H1 (cell line): Measurements from ENCODE around the gene NID1. TPM values are rescaled to one million over a fixed set of nuclear protein-coding genes. Genes with fewer than 3 reads are reported as not detected.
A peak's percentile ranks its signal among the peaks of the same experiment; 100 is the strongest.

ENCODE experiments used
- CREB1 ChIP-seq: IDR thresholded peaks from 2 replicates; pipeline ENCODE4 v1.6.1; 2012; ENCODE audit warnings: inconsistent platforms
- CTBP2 ChIP-seq: IDR thresholded peaks from 2 replicates; pipeline ENCODE4 v1.7.0; 2011; ENCODE audit warnings: borderline replicate concordance, mild to moderate bottlenecking, moderate library complexity, mixed read lengths, low read length; ENCODE audit not compliant: insufficient read depth, insufficient read length
- EP300 ChIP-seq, 2 experiments: IDR thresholded peaks; 1 replicate in 1 of 2; 2 replicates in 1 of 2; pipeline ENCODE4 v1.6.1; 2011 to 2012; ENCODE audit warnings: low read depth in 2 of 2, low read length in 2 of 2, mild to moderate bottlenecking in 2 of 2, borderline replicate concordance in 1 of 2, inconsistent platforms in 1 of 2, moderate library complexity in 1 of 2
- EZH2 ChIP-seq: fragments of 200-600 bp; sonication (generic); IDR thresholded peaks from 2 replicates; pipeline ENCODE4 v1.7.1; 2012; ENCODE audit warnings: low read depth, mild to moderate bottlenecking, moderate library complexity, low read length, inconsistent platforms; ENCODE audit not compliant: severe bottlenecking
- HDAC6 ChIP-seq: IDR thresholded peaks from one replicate; pipeline ENCODE4 v1.7.1; 2012; ENCODE audit warnings: low read depth, mild to moderate bottlenecking, inconsistent platforms, low read length, moderate library complexity
- JUN ChIP-seq: IDR thresholded peaks from 2 replicates; pipeline ENCODE4 v1.6.1; 2011; ENCODE audit warnings: low read depth, mild to moderate bottlenecking, improper control_type of control experiment, low read length
- KDM4A ChIP-seq: IDR thresholded peaks from one replicate; pipeline ENCODE4 v1.7.1; 2012; ENCODE audit warnings: low read depth, mild to moderate bottlenecking, moderate library complexity, low read length, inconsistent platforms; ENCODE audit not compliant: severe bottlenecking
- PHF8 ChIP-seq: fragments of 200-600 bp; sonication (generic); conservative IDR thresholded peaks from 2 replicates; pipeline ENCODE4 v1.7.1; 2012; ENCODE audit warnings: low read depth, mild to moderate bottlenecking, inconsistent platforms, low read length, moderate library complexity
- POLR2A ChIP-seq, 2 experiments: IDR thresholded peaks; 1 replicate in 1 of 2; 2 replicates in 1 of 2; pipeline ENCODE4 v1.6.1; 2011; ENCODE audit warnings: low read depth in 2 of 2, low read length in 2 of 2, mild to moderate bottlenecking in 2 of 2; ENCODE audit errors: control extremely low read depth in 1 of 2
- POLR2AphosphoS5 ChIP-seq: IDR thresholded peaks from 2 replicates; pipeline ENCODE4 v1.6.1; 2011; ENCODE audit warnings: low read depth, low read length
- RBBP5 ChIP-seq: IDR thresholded peaks from 2 replicates; pipeline ENCODE4 v1.7.1; 2012; ENCODE audit warnings: low read depth, mild to moderate bottlenecking, inconsistent platforms, low read length, moderate library complexity, borderline replicate concordance
- SIN3A ChIP-seq, 2 experiments: IDR thresholded peaks in 1 of 2; conservative IDR thresholded peaks in 1 of 2; 2 replicates each; pipeline ENCODE4 v1.6.1; 2011 to 2012; ENCODE audit warnings: low read length in 2 of 2, improper control_type of control experiment in 1 of 2, low read depth in 1 of 2, mild to moderate bottlenecking in 1 of 2
- SP1 ChIP-seq: IDR thresholded peaks from 2 replicates; pipeline ENCODE4 v1.6.1; 2011; ENCODE audit warnings: low read depth, low read length
- SP4 ChIP-seq: IDR thresholded peaks from 2 replicates; pipeline ENCODE4 v1.6.1; 2012; ENCODE audit warnings: low read length, inconsistent platforms
- TAF1 ChIP-seq: IDR thresholded peaks from 2 replicates; pipeline ENCODE4 v1.6.1; 2011; ENCODE audit warnings: mild to moderate bottlenecking, low read depth, low read length
- TBP ChIP-seq: IDR thresholded peaks from 2 replicates; pipeline ENCODE4 v1.6.1; 2011; ENCODE audit warnings: low read depth, low read length, improper control_type of control experiment
- YY1 ChIP-seq: IDR thresholded peaks from 2 replicates; pipeline ENCODE4 v1.6.1; 2011; ENCODE audit warnings: low read depth, mild to moderate bottlenecking, low read length
- polyA plus RNA-seq, 7 experiments: library from polyadenylated mRNA; depleted of rRNA in 3 of 7; stranded (reverse) in 5 of 7; unstranded in 2 of 7; fragments of >200 nt in 5 of 7; fragments of 200-250 nt in 2 of 7; gene quantifications; 1 replicate in 5 of 7; 2 replicates in 1 of 7; 4 replicates in 1 of 7; pipeline versions ENCODE4 v1.2.1 to v1.2.3, GENCODE V29; 2011 to 2013; ENCODE audit warnings: missing spikeins in 2 of 7, mixed read lengths in 2 of 7
- total RNA-seq: library from RNA; stranded (reverse); fragmentation: NEBNext Ultra II Directional; extraction: Animal tissue kit (Norgen Biotek cat#: 25700); gene quantifications from 2 replicates; pipeline ENCODE4 v1.2.1, GENCODE V29; 2021
- TF ChIP-seq, protein P1 (sequence below), 3 experiments: IDR thresholded peaks; 1 replicate in 2 of 3; 2 replicates in 1 of 3; pipeline versions ENCODE4 v1.5.1 to v1.6.1; 2011; ENCODE audit warnings: low read length in 3 of 3, mild to moderate bottlenecking in 3 of 3, inconsistent platforms in 2 of 3, low read depth in 1 of 3, moderate library complexity in 1 of 3; ENCODE audit not compliant: insufficient read depth in 1 of 3; ENCODE audit errors: control extremely low read depth in 1 of 3
- TF ChIP-seq, protein P2 (sequence below): IDR thresholded peaks from 2 replicates; pipeline ENCODE4 v1.6.1; 2012; ENCODE audit warnings: low read length, inconsistent platforms

The NID1 gene
- total and polyA plus RNA-seq, 2 of the 8 experiments (the other 6 are each of a cell fraction or from before 2014, with no cell fraction given) = 20.9 to 25.4 TPM

DNA sequence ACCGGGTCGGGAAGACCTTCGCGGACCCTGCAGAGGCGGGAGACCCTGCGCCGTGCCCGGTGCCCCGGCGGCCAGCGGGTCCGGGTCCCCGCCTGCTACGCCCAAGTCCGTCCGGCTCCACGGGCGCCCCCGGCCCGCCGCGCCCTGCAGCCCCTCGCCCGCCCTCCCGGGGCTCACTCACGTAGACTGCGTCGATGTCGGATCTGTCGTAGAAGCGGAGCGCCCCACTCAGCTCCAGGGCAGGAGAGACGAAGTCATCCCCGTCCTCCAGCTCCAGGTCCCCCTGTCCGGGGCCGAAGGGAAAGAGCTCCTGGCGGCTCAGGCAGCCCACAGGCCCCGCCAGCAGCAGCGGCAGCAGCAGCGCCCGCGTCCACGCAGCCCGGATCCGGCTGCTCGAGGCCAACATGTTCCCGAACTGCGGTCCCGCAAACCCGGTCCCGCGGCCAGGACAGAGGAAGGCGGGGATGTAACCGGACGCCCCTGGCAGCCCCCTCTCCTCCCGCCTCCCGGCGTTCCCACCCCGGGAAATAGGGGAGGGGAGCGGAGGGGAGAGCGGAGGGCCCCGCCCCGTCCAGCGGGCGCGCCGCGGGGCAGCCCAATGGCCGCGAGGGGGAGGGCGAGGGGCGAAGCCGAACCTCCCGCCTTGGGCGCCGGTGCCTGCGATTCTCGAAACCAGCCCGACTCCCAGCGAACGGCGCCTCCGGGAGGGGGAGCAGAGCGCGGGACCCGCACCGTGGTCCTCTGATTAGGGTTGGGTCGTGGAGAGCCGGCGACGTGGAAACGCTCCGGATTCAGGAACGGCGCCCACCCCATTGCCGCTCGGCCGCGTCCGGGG is at the start of gene NID1 (continued):
- TF ChIP-seq, protein P1, sequence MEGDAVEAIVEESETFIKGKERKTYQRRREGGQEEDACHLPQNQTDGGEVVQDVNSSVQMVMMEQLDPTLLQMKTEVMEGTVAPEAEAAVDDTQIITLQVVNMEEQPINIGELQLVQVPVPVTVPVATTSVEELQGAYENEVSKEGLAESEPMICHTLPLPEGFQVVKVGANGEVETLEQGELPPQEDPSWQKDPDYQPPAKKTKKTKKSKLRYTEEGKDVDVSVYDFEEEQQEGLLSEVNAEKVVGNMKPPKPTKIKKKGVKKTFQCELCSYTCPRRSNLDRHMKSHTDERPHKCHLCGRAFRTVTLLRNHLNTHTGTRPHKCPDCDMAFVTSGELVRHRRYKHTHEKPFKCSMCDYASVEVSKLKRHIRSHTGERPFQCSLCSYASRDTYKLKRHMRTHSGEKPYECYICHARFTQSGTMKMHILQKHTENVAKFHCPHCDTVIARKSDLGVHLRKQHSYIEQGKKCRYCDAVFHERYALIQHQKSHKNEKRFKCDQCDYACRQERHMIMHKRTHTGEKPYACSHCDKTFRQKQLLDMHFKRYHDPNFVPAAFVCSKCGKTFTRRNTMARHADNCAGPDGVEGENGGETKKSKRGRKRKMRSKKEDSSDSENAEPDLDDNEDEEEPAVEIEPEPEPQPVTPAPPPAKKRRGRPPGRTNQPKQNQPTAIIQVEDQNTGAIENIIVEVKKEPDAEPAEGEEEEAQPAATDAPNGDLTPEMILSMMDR (IDR thresholded peaks at IDR 0.05; ENCODE audit: control extremely low read depth in 1 of 3, insufficient read depth in 1 of 3, low read depth in 1 of 3, low read length in 3 of 3) = peak in 2 of 3 experiments; percentile 4; a peak in 2 of 4 replicates
- TF ChIP-seq RBBP5 (peak; percentile 38; the same call in 1 of the 2 replicates), POLR2A (IDR thresholded peaks at IDR 0.05; ENCODE audit: control extremely low read depth in 1 of 2, low read depth in 2 of 2, low read length in 2 of 2) (peak in 1 of 2 experiments; percentile 15; a peak in 1 of 3 replicates), CTBP2 (peak; percentile 50), JUN (no peak), TBP (peak; percentile 59; the same call in 1 of the 2 replicates), SP1 (peak; percentile 23; the same call in 1 of the 2 replicates), POLR2AphosphoS5 (no peak), EZH2 (peak; percentile 37), HDAC6 (no peak), EP300 (IDR thresholded peaks at IDR 0.05; ENCODE audit: borderline replicate concordance in 1 of 2, low read depth in 2 of 2, low read length in 2 of 2) (peak in 1 of 2 experiments; percentile 13; a peak in 1 of 3 replicates), SP4 (peak; percentile 54; the same call in 1 of the 2 replicates), YY1 (peak; percentile 86), TAF1 (peak; percentile 42; the same call in 1 of the 2 replicates), KDM4A (peak; percentile 65), PHF8 (peak; percentile 52), CREB1 (0 out of 2 replicates have a peak, but pooled peaks have one; percentile 14), SIN3A (conservative IDR thresholded peaks at IDR 0.05 in 1 of 2, IDR thresholded peaks at IDR 0.05 in 1 of 2; ENCODE audit: low read depth in 1 of 2, low read length in 2 of 2) (0 out of 4 replicates have a peak, but pooled peaks of 1 of the 2 experiments have one; percentile 25)
- TF ChIP-seq, protein P2, sequence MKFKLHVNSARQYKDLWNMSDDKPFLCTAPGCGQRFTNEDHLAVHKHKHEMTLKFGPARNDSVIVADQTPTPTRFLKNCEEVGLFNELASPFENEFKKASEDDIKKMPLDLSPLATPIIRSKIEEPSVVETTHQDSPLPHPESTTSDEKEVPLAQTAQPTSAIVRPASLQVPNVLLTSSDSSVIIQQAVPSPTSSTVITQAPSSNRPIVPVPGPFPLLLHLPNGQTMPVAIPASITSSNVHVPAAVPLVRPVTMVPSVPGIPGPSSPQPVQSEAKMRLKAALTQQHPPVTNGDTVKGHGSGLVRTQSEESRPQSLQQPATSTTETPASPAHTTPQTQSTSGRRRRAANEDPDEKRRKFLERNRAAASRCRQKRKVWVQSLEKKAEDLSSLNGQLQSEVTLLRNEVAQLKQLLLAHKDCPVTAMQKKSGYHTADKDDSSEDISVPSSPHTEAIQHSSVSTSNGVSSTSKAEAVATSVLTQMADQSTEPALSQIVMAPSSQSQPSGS = no peak
